Activated naive CD4-positive, alpha-beta T cell treated with anti-CD3 and anti-CD28 coated beads, Interleukin-2, amount 10 ng/mL, durations not matched to agents 7 days and 5 days (primary cell): ENCODE measurements around the gene VWF.
A peak's percentile ranks its signal among the peaks of the same experiment; 100 is the strongest.
"Not testable (repeated sequence)": the region's sequence is repeated elsewhere in the genome, so short reads cannot be mapped to it uniquely, and the experiment has no call there.

ENCODE experiments used
- CTCF ChIA-PET: fragments of 350-600 bp; sonication (Branson Sonifier 250); formaldehyde crosslinking; loops from one replicate; lab custom pipeline; 2021; ENCODE audit warnings: antibody characterized with exemption; lab: Charles Lee
- DNase-seq: peaks from one replicate; pipeline ENCODE4 v3.0.0-alpha.2; 2020
- H3K27ac Mint-ChIP-seq: one replicate; pipeline ENCODE4 v1.8.0; 2021; ENCODE audit warnings: mild to moderate bottlenecking, moderate library complexity, mixed read lengths
- H3K27me3 Mint-ChIP-seq: one replicate; pipeline ENCODE4 v1.8.0; 2021; ENCODE audit warnings: mild to moderate bottlenecking, mixed read lengths
- H3K36me3 Mint-ChIP-seq: one replicate; pipeline ENCODE4 v1.8.0; 2021; ENCODE audit warnings: mixed read lengths
- H3K4me1 Mint-ChIP-seq: one replicate; pipeline ENCODE4 v1.8.0; 2021; ENCODE audit warnings: mixed read lengths
- H3K4me3 Mint-ChIP-seq: one replicate; pipeline ENCODE4 v1.8.0; 2021; ENCODE audit warnings: mild to moderate bottlenecking, moderate library complexity, mixed read lengths
- H3K9me3 Mint-ChIP-seq: one replicate; pipeline ENCODE4 v1.8.0; 2021; ENCODE audit warnings: mixed read lengths

Gene VWF

GRCh38 chr12:6158255-6158654 lies 33.8 kb upstream of the VWF start:
- DNase-seq = no peak
- Mint-ChIP-seq H3K27me3 (peaks cover 15% of the 10 kb centered on the region), H3K9me3 (no peaks in the 10 kb centered on the region), H3K4me1 (no peaks in the 10 kb centered on the region), H3K27ac (no peak overlapping the region), H3K36me3 (no peaks in the 10 kb centered on the region), H3K4me3 (no peak overlapping the region)
- CTCF ChIA-PET = no interaction called here

GRCh38 chr12:6157482-6157881 lies 33.0 kb upstream of the VWF start:
- Mint-ChIP-seq H3K36me3 (no peaks in the 10 kb centered on the region), H3K27ac (no peak overlapping the region), H3K9me3 (no peaks in the 10 kb centered on the region), H3K4me3 (no peak overlapping the region), H3K27me3 (peaks cover 15% of the 10 kb centered on the region), H3K4me1 (no peaks in the 10 kb centered on the region)
- no peak for DNase-seq
- CTCF ChIA-PET = no interaction called here

GRCh38 chr12:6154730-6155459 lies 30.4 kb upstream of the VWF start:
- Mint-ChIP-seq H3K27ac (no peak overlapping the region), H3K9me3 (no peaks in the 10 kb centered on the region), H3K27me3 (peaks cover 14% of the 10 kb centered on the region), H3K4me1 (no peaks in the 10 kb centered on the region), H3K36me3 (no peaks in the 10 kb centered on the region), H3K4me3 (no peak overlapping the region)
- CTCF ChIA-PET = no interaction called here
- DNase-seq = no peak

- H3K36me3 Mint-ChIP-seq, CTCF ChIA-PET, DNase-seq, H3K4me3 Mint-ChIP-seq, H3K27ac Mint-ChIP-seq, H3K9me3 Mint-ChIP-seq, H3K27me3 Mint-ChIP-seq: not testable (repeated sequence)
- H3K4me1 Mint-ChIP-seq = peaks cover 24% of the 10 kb centered on the region
Measured at GRCh38 chr12:6148722-6149121, 24.3 kb upstream of the VWF start.

GRCh38 chr12:6148061-6148460 lies 23.6 kb upstream of the VWF start:
- Mint-ChIP-seq H3K27ac (peak overlapping the region; percentile 24), H3K4me1 (peaks cover 28% of the 10 kb centered on the region), H3K36me3 (no peaks in the 10 kb centered on the region), H3K9me3 (peaks cover 3% of the 10 kb centered on the region), H3K4me3 (no peak overlapping the region), H3K27me3 (peaks cover 3% of the 10 kb centered on the region)
- DNase-seq = no peak
- CTCF ChIA-PET = no interaction called here

- H3K36me3 Mint-ChIP-seq = peaks cover 4% of the 10 kb centered on the region
- peaks cover 3% of the 10 kb centered on the region for H3K27me3 Mint-ChIP-seq
- no peak overlapping the region for H3K27ac Mint-ChIP-seq
- CTCF ChIA-PET = no interaction called here
- DNase-seq = no peak
- H3K9me3 Mint-ChIP-seq = peaks cover 4% of the 10 kb centered on the region
- no peak overlapping the region for H3K4me3 Mint-ChIP-seq
- H3K4me1 Mint-ChIP-seq = peaks cover 34% of the 10 kb centered on the region
Measured at GRCh38 chr12:6146951-6147350, 22.5 kb upstream of the VWF start.

- Mint-ChIP-seq H3K36me3 (peaks cover 7% of the 10 kb centered on the region), H3K27ac (no peak overlapping the region), H3K9me3 (peaks cover 4% of the 10 kb centered on the region), H3K27me3 (peaks cover 3% of the 10 kb centered on the region), H3K4me3 (no peak overlapping the region), H3K4me1 (peaks cover 38% of the 10 kb centered on the region)
- DNase-seq = no peak
- CTCF ChIA-PET = no interaction called here
Measured at GRCh38 chr12:6146509-6146908, 22.0 kb upstream of the VWF start.

- peaks cover 16% of the 10 kb centered on the region for H3K36me3 Mint-ChIP-seq
- H3K9me3 Mint-ChIP-seq = peaks cover 4% of the 10 kb centered on the region
- H3K4me1 Mint-ChIP-seq = peaks cover 47% of the 10 kb centered on the region
- CTCF ChIA-PET = interaction anchor here (1.6 kb wide), 1 partner anchor 50 kb away, joined by 4 read pairs; no protein-coding TSS in a partner anchor
- no peak for DNase-seq
- H3K27me3 Mint-ChIP-seq = peaks cover 3% of the 10 kb centered on the region
- H3K4me3 Mint-ChIP-seq = no peak overlapping the region
- peak overlapping the region; percentile 85 for H3K27ac Mint-ChIP-seq
Measured at GRCh38 chr12:6145564-6145963, 21.1 kb upstream of the VWF start.

GRCh38 chr12:6143303-6143675 lies 18.8 kb upstream of the VWF start:
- peaks cover 1% of the 10 kb centered on the region for H3K27me3 Mint-ChIP-seq
- H3K4me1 Mint-ChIP-seq = peaks cover 62% of the 10 kb centered on the region
- no peak for DNase-seq
- H3K9me3 Mint-ChIP-seq = peaks cover 8% of the 10 kb centered on the region
- H3K36me3 Mint-ChIP-seq = peaks cover 22% of the 10 kb centered on the region
- no peak overlapping the region for H3K4me3 Mint-ChIP-seq
- no peak overlapping the region for H3K27ac Mint-ChIP-seq
- CTCF ChIA-PET = no interaction called here

GRCh38 chr12:6142368-6143302 lies 18.2 kb upstream of the VWF start:
- H3K9me3 Mint-ChIP-seq, DNase-seq, H3K4me3 Mint-ChIP-seq, H3K27me3 Mint-ChIP-seq, CTCF ChIA-PET: not testable (repeated sequence)
- Mint-ChIP-seq H3K27ac (peak overlapping the region; percentile 81), H3K4me1 (peaks cover 59% of the 10 kb centered on the region), H3K36me3 (peaks cover 22% of the 10 kb centered on the region)

- H3K4me1 Mint-ChIP-seq = peaks cover 59% of the 10 kb centered on the region
- H3K27ac Mint-ChIP-seq = peak overlapping the region; percentile 96
- peaks cover 22% of the 10 kb centered on the region for H3K36me3 Mint-ChIP-seq
Measured at GRCh38 chr12:6141731-6142367, 17.4 kb upstream of the VWF start.

GRCh38 chr12:6140651-6141447 lies 16.4 kb upstream of the VWF start:
- Mint-ChIP-seq H3K36me3 (peaks cover 22% of the 10 kb centered on the region), H3K4me1 (peaks cover 62% of the 10 kb centered on the region), H3K27me3 (peaks cover 12% of the 10 kb centered on the region), H3K9me3 (peaks cover 13% of the 10 kb centered on the region), H3K4me3 (no peak overlapping the region), H3K27ac (peak overlapping the region; percentile 96)
- CTCF ChIA-PET = interaction anchor here (1.0 to 1.1 kb wide), 3 partner anchors 9 to 138 kb away, joined by 3 read pairs; no protein-coding TSS in a partner anchor
- peak; percentile 42 for DNase-seq

More at GRCh38 chr12:6141731-6142367, 17.4 kb upstream of the VWF start:
- not testable (repeated sequence) for H3K4me3 Mint-ChIP-seq, H3K27me3 Mint-ChIP-seq, DNase-seq, H3K9me3 Mint-ChIP-seq
- CTCF ChIA-PET = interaction anchor here (1.0 to 1.1 kb wide), 3 partner anchors 8 to 137 kb away, joined by 3 read pairs; no protein-coding TSS in a partner anchor

GRCh38 chr12:6135071-6135470 lies 10.6 kb upstream of the VWF start:
- H3K9me3 Mint-ChIP-seq = peaks cover 12% of the 10 kb centered on the region
- CTCF ChIA-PET = interaction anchor here (0.7 to 1.7 kb wide), 3 partner anchors 97 to 147 kb away, joined by 3 read pairs; no protein-coding TSS in a partner anchor
- H3K27me3 Mint-ChIP-seq = peaks cover 12% of the 10 kb centered on the region
- peaks cover 6% of the 10 kb centered on the region for H3K36me3 Mint-ChIP-seq
- H3K4me3 Mint-ChIP-seq = no peak overlapping the region
- H3K27ac Mint-ChIP-seq = no peak overlapping the region
- no peak for DNase-seq
- H3K4me1 Mint-ChIP-seq = peaks cover 45% of the 10 kb centered on the region
